OCI-LY1 (cell line): ENCODE results near the gene MFSD8.

Experiments
- H2AFZ ChIP-seq: fragments of 200-600 bp; sonication (generic), shearing (Covaris generic); 2 replicates; pipeline ENCODE4 v1.6.0; 2014; ENCODE audit warnings: antibody characterized with exemption, mild to moderate bottlenecking, low read length
- H3F3A ChIP-seq: fragments of 200-600 bp; sonication (generic), shearing (Covaris generic); 2 replicates; pipeline ENCODE4 v1.6.0; 2014; ENCODE audit warnings: mild to moderate bottlenecking, antibody characterized with exemption, low read length, moderate library complexity; ENCODE audit not compliant: insufficient read depth
- H3K27ac ChIP-seq: fragments of 200-600 bp; sonication (generic); 2 replicates; pipeline ENCODE4 v1.5.1; 2014; ENCODE audit warnings: low read length, mixed run types, mild to moderate bottlenecking, low read depth; ENCODE audit not compliant: poor library complexity, severe bottlenecking
- H3K27me3 ChIP-seq: fragments of 200-600 bp; sonication (generic); 2 replicates; pipeline ENCODE4 v1.6.0; 2014; ENCODE audit warnings: antibody characterized with exemption, mild to moderate bottlenecking, low read length, moderate library complexity; ENCODE audit not compliant: insufficient read depth
- H3K36me3 ChIP-seq: fragments of 200-600 bp; sonication (generic); 2 replicates; pipeline ENCODE4 v1.6.1; 2014; ENCODE audit warnings: mild to moderate bottlenecking, antibody characterized with exemption, low read length, moderate library complexity, mixed read lengths; ENCODE audit not compliant: insufficient read depth
- H3K4me1 ChIP-seq: fragments of 200-600 bp; sonication (generic); 2 replicates; pipeline ENCODE4 v1.5.1; 2014; ENCODE audit warnings: mild to moderate bottlenecking, low read length, moderate library complexity; ENCODE audit not compliant: insufficient read depth, severe bottlenecking
- H3K4me2 ChIP-seq: fragments of 200-600 bp; sonication (generic), shearing (Covaris generic); 2 replicates; pipeline ENCODE4 v1.6.1; 2014; ENCODE audit warnings: low read length
- H3K4me3 ChIP-seq: fragments of 200-600 bp; sonication (generic); 2 replicates; pipeline ENCODE4 v1.5.1; 2014; ENCODE audit warnings: low read length, low read depth, mild to moderate bottlenecking, mixed read lengths; ENCODE audit not compliant: poor library complexity, severe bottlenecking
- H3K79me2 ChIP-seq: fragments of 200-600 bp; shearing (Covaris generic); 2 replicates; pipeline ENCODE4 v1.6.1; 2016; ENCODE audit warnings: mixed run types, low read length, mixed read lengths; ENCODE audit not compliant: insufficient read depth
- H3K9ac ChIP-seq: fragments of 200-600 bp; sonication (generic), shearing (Covaris generic); 2 replicates; pipeline ENCODE4 v1.6.1; 2014; ENCODE audit warnings: mild to moderate bottlenecking, low read length, mixed read lengths
- H3K9me2 ChIP-seq: fragments of 200-600 bp; sonication (generic), shearing (Covaris generic); 2 replicates; pipeline ENCODE4 v1.6.1; 2014; ENCODE audit warnings: low read depth, mild to moderate bottlenecking, low read length, mixed read lengths
- H3K9me3 ChIP-seq: fragments of 200-600 bp; shearing (Covaris generic); 2 replicates; pipeline ENCODE4 v1.6.1; 2014; ENCODE audit warnings: low read length, mixed read lengths
- H4K20me1 ChIP-seq: fragments of 200-600 bp; sonication (generic), shearing (Covaris generic); 2 replicates; pipeline ENCODE4 v1.6.0; 2016; ENCODE audit warnings: mild to moderate bottlenecking, low read length; ENCODE audit not compliant: insufficient read depth
- EZH2 ChIP-seq: fragments of 200-600 bp; sonication (generic), shearing (Covaris generic); IDR thresholded peaks from 2 replicates; pipeline ENCODE4 v1.8.0; 2017; ENCODE audit warnings: borderline replicate concordance, mixed run types, mild to moderate bottlenecking, antibody characterized with exemption, low read length, moderate library complexity, mixed read lengths
- TF ChIP-seq, protein P1 (sequence below): fragments of 200-600 bp; sonication (generic), shearing (Covaris generic); IDR thresholded peaks from 2 replicates; pipeline ENCODE4 v1.5.1; 2017; ENCODE audit warnings: mild to moderate bottlenecking, antibody characterized with exemption, low read length, moderate library complexity, mixed read lengths

Gene MFSD8

DNA sequence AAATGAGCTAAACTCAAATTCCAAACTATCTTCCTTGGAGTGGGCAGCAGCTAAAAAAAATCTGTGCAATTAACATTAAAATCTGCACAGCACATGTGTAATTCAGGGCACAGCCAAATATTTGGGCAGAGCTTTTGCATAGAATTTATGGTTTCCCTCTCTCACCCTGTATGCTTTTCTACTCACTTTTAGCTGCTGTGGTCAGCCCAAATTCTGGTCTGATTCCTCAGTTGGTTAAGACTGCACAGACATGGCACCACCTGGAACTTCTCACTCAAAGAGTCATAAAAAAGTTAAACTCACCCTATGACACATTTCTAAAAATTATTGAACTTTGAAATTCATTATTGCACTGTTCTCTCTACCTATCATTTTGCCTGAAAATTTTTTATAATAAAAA, 89.2 kb downstream of the MFSD8 start:
- Histone ChIP-seq H4K20me1 (no peaks in the 10 kb centered on the region), H3K4me1 (peaks cover 17% of the 10 kb centered on the region), H3K36me3 (peaks cover 10% of the 10 kb centered on the region; the same call in 1 of the 2 replicates), H3K4me2 (no peak overlapping the region), H3K9ac (no peak overlapping the region), H3K9me2 (no peaks in the 10 kb centered on the region), H3K9me3 (peaks cover 3% of the 10 kb centered on the region; the same call in 1 of the 2 replicates), H3K27me3 (no peaks in the 10 kb centered on the region), H3K4me3 (no peak overlapping the region), H3F3A (no peaks in the 10 kb centered on the region), H2AFZ (no peak overlapping the region), H3K79me2 (peaks cover 6% of the 10 kb centered on the region), H3K27ac (no peak overlapping the region)
- no peak for TF ChIP-seq EZH2

- Histone ChIP-seq H3K4me2 (no peak overlapping the region), H3K79me2 (no peaks in the 10 kb centered on the region), H3K9me3 (peaks cover 3% of the 10 kb centered on the region; the same call in 1 of the 2 replicates), H3K9ac (no peak overlapping the region), H3K27me3 (no peaks in the 10 kb centered on the region), H4K20me1 (no peaks in the 10 kb centered on the region), H3K9me2 (no peaks in the 10 kb centered on the region), H3F3A (no peaks in the 10 kb centered on the region), H3K4me1 (no peaks in the 10 kb centered on the region), H2AFZ (no peak overlapping the region), H3K27ac (no peak overlapping the region), H3K4me3 (no peak overlapping the region), H3K36me3 (peaks cover 10% of the 10 kb centered on the region; the same call in 1 of the 2 replicates)
- TF ChIP-seq, protein P1, sequence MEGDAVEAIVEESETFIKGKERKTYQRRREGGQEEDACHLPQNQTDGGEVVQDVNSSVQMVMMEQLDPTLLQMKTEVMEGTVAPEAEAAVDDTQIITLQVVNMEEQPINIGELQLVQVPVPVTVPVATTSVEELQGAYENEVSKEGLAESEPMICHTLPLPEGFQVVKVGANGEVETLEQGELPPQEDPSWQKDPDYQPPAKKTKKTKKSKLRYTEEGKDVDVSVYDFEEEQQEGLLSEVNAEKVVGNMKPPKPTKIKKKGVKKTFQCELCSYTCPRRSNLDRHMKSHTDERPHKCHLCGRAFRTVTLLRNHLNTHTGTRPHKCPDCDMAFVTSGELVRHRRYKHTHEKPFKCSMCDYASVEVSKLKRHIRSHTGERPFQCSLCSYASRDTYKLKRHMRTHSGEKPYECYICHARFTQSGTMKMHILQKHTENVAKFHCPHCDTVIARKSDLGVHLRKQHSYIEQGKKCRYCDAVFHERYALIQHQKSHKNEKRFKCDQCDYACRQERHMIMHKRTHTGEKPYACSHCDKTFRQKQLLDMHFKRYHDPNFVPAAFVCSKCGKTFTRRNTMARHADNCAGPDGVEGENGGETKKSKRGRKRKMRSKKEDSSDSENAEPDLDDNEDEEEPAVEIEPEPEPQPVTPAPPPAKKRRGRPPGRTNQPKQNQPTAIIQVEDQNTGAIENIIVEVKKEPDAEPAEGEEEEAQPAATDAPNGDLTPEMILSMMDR: no peak
- no peak for TF ChIP-seq EZH2
These were observed 94.3 kb downstream of the MFSD8 start for GRCh38 chr4:127870688-127871087.

- Histone ChIP-seq H3K36me3 (peaks cover 8% of the 10 kb centered on the region; the same call in 1 of the 2 replicates), H3K27ac (no peak overlapping the region), H3K9me3 (peaks cover 3% of the 10 kb centered on the region; the same call in 1 of the 2 replicates), H3K9me2 (no peaks in the 10 kb centered on the region), H4K20me1 (no peaks in the 10 kb centered on the region), H3K4me1 (no peaks in the 10 kb centered on the region), H3K4me2 (no peak overlapping the region), H3F3A (no peaks in the 10 kb centered on the region), H3K9ac (no peak overlapping the region), H3K4me3 (no peak overlapping the region), H3K79me2 (no peaks in the 10 kb centered on the region), H3K27me3 (no peaks in the 10 kb centered on the region), H2AFZ (no peak overlapping the region)
- TF ChIP-seq, protein P1: no peak
- no peak for TF ChIP-seq EZH2
These were observed 94.7 kb downstream of the MFSD8 start for GRCh38 chr4:127870281-127870680.

DNA sequence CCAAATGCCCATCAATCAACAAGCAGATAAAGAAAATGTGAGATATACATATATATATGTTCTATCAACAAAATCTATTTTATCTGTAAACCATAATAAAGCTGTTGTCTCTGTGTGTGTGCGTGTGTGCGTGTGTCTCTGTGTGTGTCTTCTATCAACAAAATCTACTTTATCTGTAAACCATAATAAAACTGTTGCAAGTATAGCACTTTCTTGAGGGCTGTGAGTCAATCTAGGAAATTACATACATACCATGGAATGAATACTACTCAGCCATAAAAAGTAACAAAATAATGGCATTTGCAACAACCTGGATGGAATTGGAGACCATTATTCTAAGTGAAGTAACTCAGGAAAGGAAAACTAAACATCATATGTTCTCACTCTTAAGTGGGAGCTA, 96.8 kb downstream of the MFSD8 start:
- H3K27me3 ChIP-seq: no peaks in the 10 kb centered on the region
- no peak overlapping the region for H3K4me3 ChIP-seq
- no peaks in the 10 kb centered on the region for H3K79me2 ChIP-seq
- H3K9ac ChIP-seq: no peak overlapping the region
- no peaks in the 10 kb centered on the region for H3K9me2 ChIP-seq
- H3F3A ChIP-seq: no peaks in the 10 kb centered on the region
- no peak for TF ChIP-seq EZH2
- TF ChIP-seq, protein P1: no peak
- no peak overlapping the region for H3K27ac ChIP-seq
- H3K4me2 ChIP-seq: no peak overlapping the region
- no peaks in the 10 kb centered on the region for H3K36me3 ChIP-seq
- H2AFZ ChIP-seq: no peak overlapping the region
- no peaks in the 10 kb centered on the region for H3K9me3 ChIP-seq
- no peaks in the 10 kb centered on the region for H3K4me1 ChIP-seq
- H4K20me1 ChIP-seq: no peaks in the 10 kb centered on the region
